BLaER1 (cell line): Measurements from ENCODE around the gene MYADML2.
"Not testable (repeated sequence)": the region's sequence is repeated elsewhere in the genome, so short reads cannot be mapped to it uniquely, and the experiment has no call there.

ENCODE experiments used
- H3K27ac ChIP-seq: shearing (Covaris generic); formaldehyde crosslinking; 2 replicates; pipeline ENCODE4 v1.8.1; 2022
- H3K27me3 ChIP-seq: shearing (Covaris generic); formaldehyde crosslinking; 2 replicates; pipeline ENCODE4 v1.8.1; 2022
- H3K36me3 ChIP-seq: shearing (Covaris generic); formaldehyde crosslinking; 2 replicates; pipeline ENCODE4 v1.8.1; 2022
- H3K4me1 ChIP-seq: shearing (Covaris generic); formaldehyde crosslinking; 2 replicates; pipeline ENCODE4 v1.8.1; 2022
- H3K4me2 ChIP-seq: shearing (Covaris generic); formaldehyde crosslinking; 2 replicates; pipeline ENCODE4 v1.8.1; 2022
- H3K4me3 ChIP-seq: shearing (Covaris generic); formaldehyde crosslinking; 2 replicates; pipeline ENCODE4 v1.8.1; 2022
- H3K9ac ChIP-seq: shearing (Covaris generic); formaldehyde crosslinking; 2 replicates; pipeline ENCODE4 v1.8.1; 2022
- H3K9me3 ChIP-seq: shearing (Covaris generic); formaldehyde crosslinking; 2 replicates; pipeline ENCODE4 v1.8.1; 2022
- H4K20me1 ChIP-seq: shearing (Covaris generic); formaldehyde crosslinking; 2 replicates; pipeline ENCODE4 v1.8.1; 2022
- Cebpa-rat ChIP-seq: shearing (Covaris generic); IDR thresholded peaks from 2 replicates; pipeline ENCODE4 v1.8.1; 2022

MYADML2 gene

GRCh38 chr17:81959362-81960129, 12.5 kb upstream of the MYADML2 start:
- no peak for TF ChIP-seq Cebpa-rat
- peaks cover 29% of the 10 kb centered on the region for H4K20me1 ChIP-seq
- peak overlapping the region; percentile 65 for H3K4me3 ChIP-seq
- peaks cover 23% of the 10 kb centered on the region for H3K4me1 ChIP-seq
- H3K9me3 ChIP-seq = no peaks in the 10 kb centered on the region
- H3K4me2 ChIP-seq = peak overlapping the region; percentile 97
- no peak overlapping the region for H3K27ac ChIP-seq
- no peaks in the 10 kb centered on the region for H3K36me3 ChIP-seq
- 0 out of 2 replicates have a peak overlapping the region, but pooled peaks have one; percentile 24 for H3K9ac ChIP-seq
- peaks cover 81% of the 10 kb centered on the region for H3K27me3 ChIP-seq

GRCh38 chr17:81958633-81959342, 11.8 kb upstream of the MYADML2 start:
- Histone ChIP-seq H3K36me3 (no peaks in the 10 kb centered on the region), H3K4me3 (peak overlapping the region; percentile 65), H3K9ac (no peak overlapping the region), H3K4me2 (peak overlapping the region; percentile 97), H3K27ac (no peak overlapping the region), H3K27me3 (peaks cover 73% of the 10 kb centered on the region), H3K9me3 (no peaks in the 10 kb centered on the region), H4K20me1 (peaks cover 25% of the 10 kb centered on the region), H3K4me1 (peaks cover 23% of the 10 kb centered on the region)
- TF ChIP-seq Cebpa-rat = no peak

GRCh38 chr17:81957691-81958432, 10.8 kb upstream of the MYADML2 start:
- Histone ChIP-seq H3K4me1 (peaks cover 26% of the 10 kb centered on the region), H3K4me2 (no peak overlapping the region), H3K4me3 (no peak overlapping the region), H4K20me1 (peaks cover 25% of the 10 kb centered on the region), H3K9ac (no peak overlapping the region), H3K9me3 (no peaks in the 10 kb centered on the region), H3K27me3 (peaks cover 64% of the 10 kb centered on the region), H3K36me3 (no peaks in the 10 kb centered on the region), H3K27ac (no peak overlapping the region)
- no peak for TF ChIP-seq Cebpa-rat

GRCh38 chr17:81956607-81957589, 9.9 kb upstream of the MYADML2 start:
- Histone ChIP-seq H3K9ac (0 out of 2 replicates have a peak overlapping the region, but pooled peaks have one; percentile 29), H4K20me1 (peaks cover 17% of the 10 kb centered on the region), H3K27ac (no peak overlapping the region), H3K4me1 (peaks cover 30% of the 10 kb centered on the region), H3K4me3 (no peak overlapping the region), H3K4me2 (no peak overlapping the region), H3K27me3 (peaks cover 54% of the 10 kb centered on the region), H3K36me3 (no peaks in the 10 kb centered on the region), H3K9me3 (no peaks in the 10 kb centered on the region)
- TF ChIP-seq Cebpa-rat = no peak

- no peak overlapping the region for H3K4me2 ChIP-seq
- no peak overlapping the region for H3K4me3 ChIP-seq
- peaks cover 45% of the 10 kb centered on the region for H3K27me3 ChIP-seq
- no peak overlapping the region for H3K9ac ChIP-seq
- H4K20me1 ChIP-seq = peaks cover 11% of the 10 kb centered on the region
- H3K9me3 ChIP-seq = no peaks in the 10 kb centered on the region
- no peaks in the 10 kb centered on the region for H3K36me3 ChIP-seq
- TF ChIP-seq Cebpa-rat = no peak
- H3K4me1 ChIP-seq = peaks cover 28% of the 10 kb centered on the region
- no peak overlapping the region for H3K27ac ChIP-seq
Observed at GRCh38 chr17:81955756-81956544, 8.9 kb upstream of the MYADML2 start.

GRCh38 chr17:81955058-81955681, 8.1 kb upstream of the MYADML2 start:
- TF ChIP-seq Cebpa-rat = no peak
- Histone ChIP-seq H3K4me2 (no peak overlapping the region), H3K4me3 (no peak overlapping the region)

GRCh38 chr17:81954131-81955057, 7.4 kb upstream of the MYADML2 start:
- H3K9me3 ChIP-seq = no peaks in the 10 kb centered on the region
- H3K4me1 ChIP-seq = peaks cover 13% of the 10 kb centered on the region
- TF ChIP-seq Cebpa-rat = no peak
- H3K27ac ChIP-seq = no peak overlapping the region
- no peaks in the 10 kb centered on the region for H3K36me3 ChIP-seq
- H3K27me3 ChIP-seq = peaks cover 29% of the 10 kb centered on the region
- H3K4me2 ChIP-seq = no peak overlapping the region
- H3K4me3 ChIP-seq = no peak overlapping the region
- H3K9ac ChIP-seq = no peak overlapping the region
- H4K20me1 ChIP-seq = no peaks in the 10 kb centered on the region

More at GRCh38 chr17:81955058-81955681, 8.1 kb upstream of the MYADML2 start:
- no peak overlapping the region for H3K27ac ChIP-seq
- H3K27me3 ChIP-seq = peaks cover 37% of the 10 kb centered on the region
- H3K9ac ChIP-seq = no peak overlapping the region
- no peaks in the 10 kb centered on the region for H3K9me3 ChIP-seq
- peaks cover 3% of the 10 kb centered on the region for H4K20me1 ChIP-seq
- H3K36me3 ChIP-seq = no peaks in the 10 kb centered on the region
- peaks cover 20% of the 10 kb centered on the region for H3K4me1 ChIP-seq

- not testable (repeated sequence) for H3K9ac ChIP-seq, H4K20me1 ChIP-seq, H3K4me2 ChIP-seq, H3K36me3 ChIP-seq, H3K27ac ChIP-seq, H3K4me3 ChIP-seq, H3K9me3 ChIP-seq
- peaks cover 20% of the 10 kb centered on the region for H3K27me3 ChIP-seq
- H3K4me1 ChIP-seq = peaks cover 10% of the 10 kb centered on the region
Observed at GRCh38 chr17:81953443-81953842, 6.4 kb upstream of the MYADML2 start.
